WTC11 (cell line): ENCODE measurements around the gene ARID3B.

Source experiments
- NR1H2 ChIP-seq: sonication (generic); formaldehyde crosslinking; IDR thresholded peaks from 2 replicates; pipeline ENCODE4 v1.9.0; 2021; ENCODE audit warnings: mild to moderate bottlenecking, moderate library complexity, missing genetic modification reagents
- TF ChIP-seq, protein P1 (sequence below): fragments of 200-600 bp; IDR thresholded peaks from 2 replicates; pipeline ENCODE4 v1.8.0; 2022; ENCODE audit warnings: antibody characterized with exemption

DNA sequence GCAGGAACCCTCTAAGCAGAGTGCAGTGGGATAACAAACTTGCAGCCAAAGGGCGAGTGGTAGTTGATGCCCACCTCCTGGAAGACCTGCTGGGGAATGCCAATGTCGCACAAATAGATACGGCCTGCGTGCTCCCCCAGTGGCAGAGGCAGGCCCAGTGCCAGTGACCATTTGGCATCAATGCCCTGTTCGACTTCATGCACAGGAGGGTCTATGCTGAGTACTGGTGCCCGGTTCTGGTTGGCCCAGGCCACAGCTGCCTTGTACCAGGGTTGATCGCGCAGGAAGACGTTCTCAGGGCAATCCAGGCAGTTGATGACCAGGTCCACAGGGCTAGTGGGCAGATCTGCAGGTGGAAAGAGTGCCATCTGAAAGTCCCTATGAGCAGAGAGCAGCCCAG lies 91.6 kb downstream of the ARID3B start:
- TF ChIP-seq NR1H2 (CRISPR knock-in tag): no peak
- TF ChIP-seq, protein P1, sequence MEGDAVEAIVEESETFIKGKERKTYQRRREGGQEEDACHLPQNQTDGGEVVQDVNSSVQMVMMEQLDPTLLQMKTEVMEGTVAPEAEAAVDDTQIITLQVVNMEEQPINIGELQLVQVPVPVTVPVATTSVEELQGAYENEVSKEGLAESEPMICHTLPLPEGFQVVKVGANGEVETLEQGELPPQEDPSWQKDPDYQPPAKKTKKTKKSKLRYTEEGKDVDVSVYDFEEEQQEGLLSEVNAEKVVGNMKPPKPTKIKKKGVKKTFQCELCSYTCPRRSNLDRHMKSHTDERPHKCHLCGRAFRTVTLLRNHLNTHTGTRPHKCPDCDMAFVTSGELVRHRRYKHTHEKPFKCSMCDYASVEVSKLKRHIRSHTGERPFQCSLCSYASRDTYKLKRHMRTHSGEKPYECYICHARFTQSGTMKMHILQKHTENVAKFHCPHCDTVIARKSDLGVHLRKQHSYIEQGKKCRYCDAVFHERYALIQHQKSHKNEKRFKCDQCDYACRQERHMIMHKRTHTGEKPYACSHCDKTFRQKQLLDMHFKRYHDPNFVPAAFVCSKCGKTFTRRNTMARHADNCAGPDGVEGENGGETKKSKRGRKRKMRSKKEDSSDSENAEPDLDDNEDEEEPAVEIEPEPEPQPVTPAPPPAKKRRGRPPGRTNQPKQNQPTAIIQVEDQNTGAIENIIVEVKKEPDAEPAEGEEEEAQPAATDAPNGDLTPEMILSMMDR: no peak
